GM12878 (cell line): Measurements from ENCODE around the gene SOSTDC1. TPM values are rescaled to one million over a fixed set of nuclear protein-coding genes. Genes with fewer than 3 reads are reported as not detected.

Experiments
- ATAC-seq: fragments of 200-7000 bp; cut with Tn5 transposase; 3 replicates; pipeline ENCODE4 v1.9.1; 2020; ENCODE audit warnings: mild to moderate bottlenecking, moderate library complexity
- BruUV-seq: library from RNA; stranded (reverse); fragments of 400-500 nt; replicated peaks from 2 replicates; lab custom pipeline; 2021; lab: Mats Ljungman, UMichigan
- CTCF ChIA-PET: fragments of 300-600 bp; sonication (Branson Sonifier 250); formaldehyde crosslinking; extraction: SDS; loops from one replicate; lab custom pipeline; 2021; ENCODE audit warnings: inconsistent platforms; lab: Yijun Ruan, JAX
- POLR2A ChIA-PET: fragments of 350-600 bp; formaldehyde crosslinking; extraction: SDS; loops from one replicate; lab custom pipeline; 2021; ENCODE audit warnings: inconsistent platforms; lab: Charles Lee
- RAD21 ChIA-PET: fragments of 300-600 bp; sonication (Branson Sonifier 250); formaldehyde crosslinking; loops from one replicate; lab custom pipeline; 2023; ENCODE audit warnings: antibody characterized with exemption; ENCODE audit not compliant: unreplicated experiment; lab: Charles Lee
- SMC1A ChIA-PET: fragments of 300-600 bp; sonication (Branson Sonifier 250); formaldehyde crosslinking; loops from one replicate; lab custom pipeline; 2023; ENCODE audit not compliant: unreplicated experiment, uncharacterized antibody; lab: Charles Lee
- DNase-seq: peaks from one replicate; pipeline ENCODE4 v3.0.0-alpha.2; 2011; ENCODE audit warnings: low read depth, low spot score
- FAIRE-seq: peaks from 3 replicates; lab custom pipeline; 2011; peaks lifted over from hg19 to GRCh38; lab: Jason Lieb, UNC
- H2AFZ ChIP-seq: 2 replicates; pipeline ENCODE4 v1.6.0; 2011; ENCODE audit warnings: low read depth, low read length, control low read depth; ENCODE audit not compliant: control insufficient read depth
- H3K27ac ChIP-seq: 2 replicates; pipeline ENCODE4 v1.5.1; 2011; ENCODE audit warnings: control low read depth; ENCODE audit not compliant: control insufficient read depth, insufficient read depth
- H3K27me3 ChIP-seq, 2 experiments: replicated peaks in 1 of 2; 2 replicates each; pipeline versions ENCODE4 v1.6.0 to v1.6.1; 2011; ENCODE audit warnings: low read length in 1 of 2; ENCODE audit not compliant: control insufficient read depth in 2 of 2, insufficient read depth in 2 of 2
- H3K36me3 ChIP-seq, 2 experiments: 2 replicates each; pipeline ENCODE4 v1.5.1; 2011; ENCODE audit warnings: low read length in 1 of 2; ENCODE audit not compliant: control insufficient read depth in 2 of 2, insufficient read depth in 2 of 2
- H3K4me1 ChIP-seq: 2 replicates; pipeline ENCODE4 v1.6.1; 2011; ENCODE audit warnings: mild to moderate bottlenecking, low read length, moderate library complexity, mixed read lengths; ENCODE audit not compliant: control insufficient read depth, insufficient read depth
- H3K4me2 ChIP-seq: 2 replicates; pipeline ENCODE4 v1.6.0; 2011; ENCODE audit warnings: control low read depth; ENCODE audit not compliant: control insufficient read depth, insufficient read depth
- H3K4me3 ChIP-seq: fragments of 200-600 bp; sonication (generic); 2 replicates; pipeline ENCODE4 v1.5.1; 2016
- H3K79me2 ChIP-seq: 2 replicates; pipeline ENCODE4 v1.6.0; 2011; ENCODE audit warnings: low read length; ENCODE audit not compliant: control insufficient read depth, insufficient read depth
- H3K9ac ChIP-seq: 2 replicates; pipeline ENCODE4 v1.8.0; 2011; ENCODE audit warnings: low read length, control low read depth, mixed read lengths; ENCODE audit not compliant: control insufficient read depth, insufficient read depth
- H3K9me3 ChIP-seq: replicated peaks from 3 replicates; pipeline ENCODE4 v1.5.1; 2011; ENCODE audit warnings: mild to moderate bottlenecking, low read length; ENCODE audit not compliant: control insufficient read depth, insufficient read depth
- H4K20me1 ChIP-seq: 2 replicates; pipeline ENCODE4 v1.6.0; 2011; ENCODE audit not compliant: control insufficient read depth, insufficient read depth
- ASH2L ChIP-seq: fragments of 300-600, 200-600 bp; sonication (generic); IDR thresholded peaks from 2 replicates; pipeline ENCODE4 v1.6.1; 2017; ENCODE audit warnings: low read depth, mild to moderate bottlenecking, borderline replicate concordance
- ATF2 ChIP-seq: IDR thresholded peaks from 2 replicates; pipeline ENCODE4 v1.6.1; 2012; ENCODE audit warnings: low read length, inconsistent platforms
- BHLHE40 ChIP-seq, 2 experiments: fragments of 450-650 bp in 1 of 2; IDR thresholded peaks; 2 replicates each; pipeline ENCODE4 v1.6.1; 2011 to 2017; ENCODE audit warnings: low read depth in 2 of 2, borderline replicate concordance in 1 of 2, improper control_type of control experiment in 1 of 2, low read length in 1 of 2, mild to moderate bottlenecking in 1 of 2
- CHD4 ChIP-seq: fragments of 200-600 bp; sonication (generic); IDR thresholded peaks from 2 replicates; pipeline ENCODE4 v1.6.1; 2016; ENCODE audit warnings: mild to moderate bottlenecking
- MEF2B ChIP-seq: fragments of 450-650 bp; IDR thresholded peaks from 2 replicates; pipeline ENCODE4 v1.6.1; 2018; ENCODE audit warnings: mild to moderate bottlenecking, moderate library complexity; ENCODE audit not compliant: partially characterized antibody, poor library complexity, severe bottlenecking
- NRF1 ChIP-seq: conservative IDR thresholded peaks from 2 replicates; pipeline ENCODE4 v1.6.1; 2011; ENCODE audit warnings: mild to moderate bottlenecking, low read depth, low read length, improper control_type of control experiment
- PAX8 ChIP-seq: fragments of 450-650 bp; IDR thresholded peaks from 2 replicates; pipeline ENCODE4 v1.6.1; 2017; ENCODE audit warnings: mild to moderate bottlenecking, moderate library complexity
- PRDM15 ChIP-seq: fragments of 450-650 bp; formaldehyde crosslinking; IDR thresholded peaks from 2 replicates; pipeline ENCODE4 v1.4.0; 2020; ENCODE audit warnings: mild to moderate bottlenecking, moderate library complexity
- SIX5 ChIP-seq: IDR thresholded peaks from 2 replicates; pipeline ENCODE4 v1.6.1; 2011; ENCODE audit warnings: mild to moderate bottlenecking, low read depth, low read length, moderate library complexity; ENCODE audit not compliant: severe bottlenecking
- ZBED1 ChIP-seq: IDR thresholded peaks from 2 replicates; pipeline ENCODE4 v1.6.1; 2016; ENCODE audit warnings: borderline replicate concordance
- ZBTB4 ChIP-seq: fragments of 450-650 bp; formaldehyde crosslinking; IDR thresholded peaks from 2 replicates; pipeline ENCODE4 v1.4.0; 2022; ENCODE audit warnings: mild to moderate bottlenecking, moderate library complexity
- WGBS: methylation state at CpG from one replicate; pipeline ENCODE4 v1.1.6; 2016; ENCODE audit warnings: low lambda C conversion rate; ENCODE audit not compliant: insufficient replicate concordance, insufficient coverage; ENCODE audit errors: missing lambda C conversion rate; 5-methylcytosine and 5-hydroxymethylcytosine counted together
- in situ Hi-C: fragments of 300-500 bp; cut with MboI; formaldehyde crosslinking; loops from 9 replicates; pipeline ENCODE4 v1.14.3; 2018; ENCODE audit warnings: mixed read lengths
- intact Hi-C: fragments of 100-400 bp; cut with micrococcal nuclease; formaldehyde crosslinking; loops from one replicate; pipeline ENCODE4 v1.14.2; 2022; ENCODE audit not compliant: unreplicated experiment
- polyA plus RNA-seq, 11 experiments: library from polyadenylated mRNA; depleted of rRNA in 4 of 11; unstranded in 6 of 11; stranded (reverse) in 5 of 11; fragments of >200 nt; fragmentation: Nextera tagmentation in 4 of 11; fragmentation: Illumina TruSeq in 1 of 11; extraction: Ambion mirVana in 4 of 11; extraction: Trizol in 1 of 11; gene quantifications; 1 replicate in 1 of 11; 2 replicates in 10 of 11; pipeline versions ENCODE4 v1.2.1 to v1.2.3, GENCODE V29; 2011 to 2016; ENCODE audit warnings: inconsistent platforms in 2 of 11, missing spikeins in 2 of 11, low read depth in 1 of 11
- total RNA-seq, 4 experiments: library from RNA; depleted of rRNA in 3 of 4; stranded (reverse); fragments of >200 nt in 3 of 4; fragmentation: Illumina TruSeq in 1 of 4; extraction: Trizol in 1 of 4; gene quantifications; 2 replicates each; pipeline versions ENCODE4 v1.2.1 to v1.2.3, GENCODE V29; 2013 to 2021

The SOSTDC1 gene
- total and polyA plus RNA-seq, 10 of the 15 experiments (the other 5 are each of a cell fraction or from before 2014, with no cell fraction given) = not detected

GRCh38 chr7:16479591-16479990, 14.1 kb upstream of the SOSTDC1 start:
- FAIRE-seq (no peak), DNase-seq (no peak)
- intact Hi-C loops = no loop called here
- in situ Hi-C loops = no loop called here
- 30% methylated on average over 7 of the region's 7 CpGs for WGBS
- H3K4me2 ChIP-seq = no peak overlapping the region
- TF ChIP-seq BHLHE40 (IDR thresholded peaks at IDR 0.05; ENCODE audit: borderline replicate concordance in 1 of 2, low read depth in 2 of 2, low read length in 1 of 2) (no peak), MEF2B (no peak), PRDM15 (CRISPR knock-in tag) (no peak), ATF2 (no peak), NRF1 (no peak), ZBED1 (no peak), ASH2L (no peak), ZBTB4 (CRISPR knock-in tag) (no peak), CHD4 (no peak), PAX8 (no peak), SIX5 (no peak)
- TF ChIP-seq, all 136 proteins: peak for 0
- Histone ChIP-seq H3K27ac (no peak overlapping the region), H3K9ac (no peak overlapping the region), H3K27me3 (no peaks in the 10 kb centered on the region), H2AFZ (no peak overlapping the region), H3K4me1 (no peaks in the 10 kb centered on the region), H3K36me3 (no peaks in the 10 kb centered on the region), H3K9me3 (no peaks in the 10 kb centered on the region), H4K20me1 (no peaks in the 10 kb centered on the region), H3K4me3 (no peak overlapping the region), H3K79me2 (no peaks in the 10 kb centered on the region)
- ChIA-PET POLR2A (no interaction called here), SMC1A (no interaction called here), CTCF (no interaction called here), RAD21 (no interaction called here)
- ATAC-seq = no peak
- BruUV-seq = no TSS peak
